Fibroblast of lung (primary cell): ENCODE measurements around the gene RBM46.

Source experiments
- EZH2 ChIP-seq: IDR thresholded peaks from 2 replicates; pipeline ENCODE4 v1.5.1; 2012; ENCODE audit warnings: low read length, control low read depth, mild to moderate bottlenecking; ENCODE audit errors: missing control alignments
- TF ChIP-seq, protein P1 (sequence below), 2 donors: IDR thresholded peaks in 1 of 2; conservative IDR thresholded peaks in 1 of 2; 1 replicate in 1 of 2; 2 replicates in 1 of 2; pipeline ENCODE4 v1.5.1; 2011 to 2012; ENCODE audit warnings: low read length in 2 of 2, control low read depth in 1 of 2, inconsistent platforms in 1 of 2, low read depth in 1 of 2, mild to moderate bottlenecking in 1 of 2

DNA sequence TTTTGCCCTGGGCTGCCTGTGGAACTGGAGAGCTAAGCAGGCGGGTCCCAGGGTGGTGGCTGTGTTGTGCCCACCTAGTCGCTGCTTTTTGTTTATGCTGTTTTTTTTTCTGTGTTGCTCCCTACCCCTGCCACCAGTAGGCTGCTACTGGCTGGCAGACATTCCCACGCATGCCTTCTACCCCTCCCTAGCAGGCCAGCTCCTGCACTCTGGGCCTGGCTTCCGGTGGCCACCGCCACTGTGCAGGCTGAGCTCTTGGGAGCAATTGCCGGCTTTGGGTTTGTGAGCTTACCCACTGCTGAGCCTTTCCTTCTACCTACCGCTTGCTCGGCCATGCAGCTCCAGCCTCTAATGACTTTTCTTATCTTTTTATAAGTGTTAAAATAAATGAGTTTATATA is 57.6 kb downstream of the RBM46 start:
- TF ChIP-seq, protein P1, sequence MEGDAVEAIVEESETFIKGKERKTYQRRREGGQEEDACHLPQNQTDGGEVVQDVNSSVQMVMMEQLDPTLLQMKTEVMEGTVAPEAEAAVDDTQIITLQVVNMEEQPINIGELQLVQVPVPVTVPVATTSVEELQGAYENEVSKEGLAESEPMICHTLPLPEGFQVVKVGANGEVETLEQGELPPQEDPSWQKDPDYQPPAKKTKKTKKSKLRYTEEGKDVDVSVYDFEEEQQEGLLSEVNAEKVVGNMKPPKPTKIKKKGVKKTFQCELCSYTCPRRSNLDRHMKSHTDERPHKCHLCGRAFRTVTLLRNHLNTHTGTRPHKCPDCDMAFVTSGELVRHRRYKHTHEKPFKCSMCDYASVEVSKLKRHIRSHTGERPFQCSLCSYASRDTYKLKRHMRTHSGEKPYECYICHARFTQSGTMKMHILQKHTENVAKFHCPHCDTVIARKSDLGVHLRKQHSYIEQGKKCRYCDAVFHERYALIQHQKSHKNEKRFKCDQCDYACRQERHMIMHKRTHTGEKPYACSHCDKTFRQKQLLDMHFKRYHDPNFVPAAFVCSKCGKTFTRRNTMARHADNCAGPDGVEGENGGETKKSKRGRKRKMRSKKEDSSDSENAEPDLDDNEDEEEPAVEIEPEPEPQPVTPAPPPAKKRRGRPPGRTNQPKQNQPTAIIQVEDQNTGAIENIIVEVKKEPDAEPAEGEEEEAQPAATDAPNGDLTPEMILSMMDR (conservative IDR thresholded peaks at IDR 0.05 in 1 of 2, IDR thresholded peaks at IDR 0.05 in 1 of 2; ENCODE audit: low read depth in 1 of 2, low read length in 2 of 2), result no peak
- TF ChIP-seq EZH2, result no peak
